Colonic mucosa (tissue), 4 donors: ENCODE results near the gene SERPINB6. TPM values are rescaled to one million over a fixed set of nuclear protein-coding genes. Genes with fewer than 3 reads are reported as not detected.

Experiments
- DNase-seq: peaks from one replicate; pipeline ENCODE4 v3.0.0-alpha.2; 2020
- H3K27ac ChIP-seq: fragments of 200-600 bp; one replicate; pipeline ENCODE4 v1.8.0; 2021
- H3K27me3 ChIP-seq: fragments of 200-600 bp; one replicate; pipeline ENCODE4 v1.8.0; 2021
- H3K36me3 ChIP-seq: fragments of 200-600 bp; one replicate; pipeline ENCODE4 v1.8.0; 2021
- H3K4me1 ChIP-seq: fragments of 200-600 bp; one replicate; pipeline ENCODE4 v1.8.0; 2021; ENCODE audit warnings: mild to moderate bottlenecking
- H3K4me3 ChIP-seq: fragments of 200-600 bp; one replicate; pipeline ENCODE4 v1.8.0; 2021
- H3K9ac ChIP-seq, 2 donors: one replicate each; pipeline ENCODE4 v1.7.0; 2013; ENCODE audit warnings: control low read depth in 2 of 2, low read depth in 2 of 2, low read length in 2 of 2
- H3K9me3 ChIP-seq: fragments of 200-600 bp; one replicate; pipeline ENCODE4 v1.8.0; 2021
- CTCF ChIP-seq: fragments of 200-600 bp; IDR thresholded peaks from one replicate; pipeline ENCODE4 v1.8.0; 2022; ENCODE audit warnings: antibody characterized with exemption, mild to moderate bottlenecking
- intact Hi-C: fragments of 100-400 bp; cut with DNase I; formaldehyde crosslinking; loops from one replicate; pipeline ENCODE4 v1.14.1; 2022
- total RNA-seq, 2 donors: library from RNA; stranded (reverse); fragmentation: NEBNext Ultra II Directional in 1 of 2; extraction: Animal tissue kit (Norgen Biotek cat#: 25700) in 1 of 2; gene quantifications; one replicate each; pipeline ENCODE4 v1.2.1, GENCODE V29; 2021
- donor health status: healthy.
- donor health status: DM: no; HTN: no; CAD: no.
- donor health status: DM: no; HTN: no; CAD: no.

The SERPINB6 gene
- total RNA-seq, 2 donors from 2014 or later, result 139 to 285 TPM

- no peak overlapping the region for H3K27ac ChIP-seq
- no peaks in the 10 kb centered on the region for H3K4me1 ChIP-seq
- DNase-seq, result no peak
- H3K4me3 ChIP-seq, result no peak overlapping the region
- TF ChIP-seq CTCF, result no peak
- no peaks in the 10 kb centered on the region for H3K9me3 ChIP-seq
- no peak overlapping the region for H3K9ac ChIP-seq
- no peaks in the 10 kb centered on the region for H3K27me3 ChIP-seq
- intact Hi-C loops, result no loop called here
- H3K36me3 ChIP-seq, result no peaks in the 10 kb centered on the region
Observed at GRCh38 chr6:2900221-2900807, 71.1 kb downstream of the SERPINB6 start.

- H3K27ac ChIP-seq, result no peak overlapping the region
- TF ChIP-seq CTCF, result no peak
- no peak for DNase-seq
- H3K9ac ChIP-seq, result no peak overlapping the region
- no peaks in the 10 kb centered on the region for H3K4me1 ChIP-seq
- H3K9me3 ChIP-seq, result no peaks in the 10 kb centered on the region
- no peak overlapping the region for H3K4me3 ChIP-seq
- no peaks in the 10 kb centered on the region for H3K36me3 ChIP-seq
- intact Hi-C loops, result no loop called here
- no peaks in the 10 kb centered on the region for H3K27me3 ChIP-seq
Observed at GRCh38 chr6:2899596-2899995, 71.8 kb downstream of the SERPINB6 start.

Other genes starting within 250 kb of the SERPINB6 start
- gene MYLK4, start 220.6 kb downstream of the SERPINB6 start, total RNA-seq, result under 1 TPM; 0.20 to 0.35 TPM
- 10 to 100 TPM; 49.9 to 53.7 TPM for gene WRNIP1, start 206.2 kb downstream of the SERPINB6 start, total RNA-seq
- 100 to 1,000 TPM; 135 to 173 TPM for gene SERPINB1, start 129.7 kb downstream of the SERPINB6 start, total RNA-seq
- 1 to 10 TPM; 5.5 to 6.5 TPM for gene SERPINB9, start 68.3 kb downstream of the SERPINB6 start, total RNA-seq
- 10 to 100 TPM; 14.1 to 19.0 TPM for gene NQO2, start 28.3 kb upstream of the SERPINB6 start, total RNA-seq
- gene RIPK1, start 96.9 kb upstream of the SERPINB6 start, total RNA-seq, result 10 to 100 TPM; 23.5 to 30.6 TPM
- gene BPHL, start 147.1 kb upstream of the SERPINB6 start, total RNA-seq, result 10 to 100 TPM; 13.4 to 31.7 TPM
- gene TUBB2A, start 186.0 kb upstream of the SERPINB6 start, total RNA-seq, result 10 to 100 TPM; 20.4 to 43.2 TPM